ENCODE measurements around the gene PFN1. TPM values are rescaled to one million over a fixed set of nuclear protein-coding genes. Genes with fewer than 3 reads are reported as not detected.

Gene PFN1
- total RNA-seq, 4 donors from 2014 or later: 920 to 1,441 (median 1,060) TPM

GRCh38 chr17:4903051-4903818, 45.1 kb downstream of the PFN1 start, which contains the start of gene CHRNE:
TSS of gene CHRNE (minus strand) at chr17:4903098. CDS start at chr17:4903063, 35 bp downstream.
- peak; percentile 37 for ATAC-seq
- Histone ChIP-seq H3K36me3 (no peaks in the 10 kb centered on the region), H3K4me1 (peaks cover 0 to 38% (median 11%) of the 10 kb centered on the region in 3 donors), H3K27me3 (peaks cover 48% of the 10 kb centered on the region), H3K9me3 (no peaks in the 10 kb centered on the region), H3K4me3 (peak within 1 kb of the TSS in 1 of 2 donors; percentile 0), H3K27ac (peak within 1 kb of the TSS in 2 of 4 donors; percentile 51 to 67)
- 0 to 4% methylated on average over 3 to 5 of the region's 10 CpGs for WGBS, 2 donors (ENCODE audit: low coverage in 1 of 2)
- TF ChIP-seq POLR2A (IDR thresholded peaks at IDR 0.05) (no peak), EP300 (IDR thresholded peaks at IDR 0.05) (no peak), POLR2AphosphoS5 (IDR thresholded peaks at IDR 0.05) (no peak)
- TF ChIP-seq, protein P1, sequence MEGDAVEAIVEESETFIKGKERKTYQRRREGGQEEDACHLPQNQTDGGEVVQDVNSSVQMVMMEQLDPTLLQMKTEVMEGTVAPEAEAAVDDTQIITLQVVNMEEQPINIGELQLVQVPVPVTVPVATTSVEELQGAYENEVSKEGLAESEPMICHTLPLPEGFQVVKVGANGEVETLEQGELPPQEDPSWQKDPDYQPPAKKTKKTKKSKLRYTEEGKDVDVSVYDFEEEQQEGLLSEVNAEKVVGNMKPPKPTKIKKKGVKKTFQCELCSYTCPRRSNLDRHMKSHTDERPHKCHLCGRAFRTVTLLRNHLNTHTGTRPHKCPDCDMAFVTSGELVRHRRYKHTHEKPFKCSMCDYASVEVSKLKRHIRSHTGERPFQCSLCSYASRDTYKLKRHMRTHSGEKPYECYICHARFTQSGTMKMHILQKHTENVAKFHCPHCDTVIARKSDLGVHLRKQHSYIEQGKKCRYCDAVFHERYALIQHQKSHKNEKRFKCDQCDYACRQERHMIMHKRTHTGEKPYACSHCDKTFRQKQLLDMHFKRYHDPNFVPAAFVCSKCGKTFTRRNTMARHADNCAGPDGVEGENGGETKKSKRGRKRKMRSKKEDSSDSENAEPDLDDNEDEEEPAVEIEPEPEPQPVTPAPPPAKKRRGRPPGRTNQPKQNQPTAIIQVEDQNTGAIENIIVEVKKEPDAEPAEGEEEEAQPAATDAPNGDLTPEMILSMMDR (IDR thresholded peaks at IDR 0.05): peak in 3 of 4 experiments; percentile 72 to 76 (median 76)

GRCh38 chr17:4902540-4902939, 45.8 kb downstream of the PFN1 start:
- TF ChIP-seq EP300 (IDR thresholded peaks at IDR 0.05): no peak
- no peak for TF ChIP-seq POLR2A (IDR thresholded peaks at IDR 0.05)
- no peak for TF ChIP-seq POLR2AphosphoS5 (IDR thresholded peaks at IDR 0.05)
- TF ChIP-seq, protein P1 (IDR thresholded peaks at IDR 0.05): no peak
- 73 to 78% methylated on average over 7 of the region's 8 CpGs for WGBS, 2 donors (ENCODE audit: low coverage in 1 of 2)
- Histone ChIP-seq H3K4me3 (no peak overlapping the region), H3K9me3 (no peaks in the 10 kb centered on the region), H3K36me3 (peaks cover 0 to 2% of the 10 kb centered on the region in 2 donors), H3K4me1 (peaks cover 0 to 37% (median 11%) of the 10 kb centered on the region in 3 donors), H3K27me3 (peaks cover 48% of the 10 kb centered on the region), H3K27ac (peak overlapping the region in 2 of 4 donors; percentile 51 to 67)
- ATAC-seq: no peak

GRCh38 chr17:4901648-4902344, 46.5 kb downstream of the PFN1 start:
- H3K27me3 ChIP-seq: peaks cover 48% of the 10 kb centered on the region
- peak; percentile 16 for ATAC-seq
- H3K36me3 ChIP-seq: peaks cover 0 to 9% of the 10 kb centered on the region in 2 donors
- WGBS, 2 donors (ENCODE audit: low coverage in 1 of 2): 28 to 30% methylated on average over 2 to 5 of the region's 48 CpGs
- TF ChIP-seq EP300 (IDR thresholded peaks at IDR 0.05) (no peak), POLR2AphosphoS5 (IDR thresholded peaks at IDR 0.05) (no peak), POLR2A (IDR thresholded peaks at IDR 0.05) (no peak)
- TF ChIP-seq, protein P1 (IDR thresholded peaks at IDR 0.05): no peak
- peak overlapping the region in 2 of 4 donors; percentile 51 to 67 for H3K27ac ChIP-seq
- no peaks in the 10 kb centered on the region for H3K9me3 ChIP-seq
- H3K4me3 ChIP-seq: peak overlapping the region in 1 of 2 donors; percentile 55
- H3K4me1 ChIP-seq: peaks cover 0 to 37% (median 11%) of the 10 kb centered on the region in 3 donors

- H3K27me3 ChIP-seq: peaks cover 48% of the 10 kb centered on the region
- H3K4me3 ChIP-seq: peak overlapping the region in 1 of 2 donors; percentile 55
- H3K27ac ChIP-seq: peak overlapping the region in 2 of 4 donors; percentile 31 to 67
- peaks cover 0 to 37% (median 11%) of the 10 kb centered on the region in 3 donors for H3K4me1 ChIP-seq
- H3K9me3 ChIP-seq: no peaks in the 10 kb centered on the region
- peaks cover 0 to 16% of the 10 kb centered on the region in 2 donors for H3K36me3 ChIP-seq
- WGBS, 2 donors (ENCODE audit: low coverage in 1 of 2): 78% methylated on average over 6 of the region's 37 CpGs; no CpG with 5 or more reads in 1 of the 2 donors
- no peak for ATAC-seq
- TF ChIP-seq POLR2A (IDR thresholded peaks at IDR 0.05) (no peak), EP300 (IDR thresholded peaks at IDR 0.05) (no peak), POLR2AphosphoS5 (IDR thresholded peaks at IDR 0.05) (no peak)
- TF ChIP-seq, protein P1 (IDR thresholded peaks at IDR 0.05): no peak
Measured at GRCh38 chr17:4901108-4901647, 47.2 kb downstream of the PFN1 start.
